HepG2 (cell line): ENCODE measurements around the gene MAML1. TPM values are rescaled to one million over a fixed set of nuclear protein-coding genes. Genes with fewer than 3 reads are reported as not detected.
A peak's percentile ranks its signal among the peaks of the same experiment; 100 is the strongest.

Experiments used
- ARNT2 ChIP-seq: sonication (generic); formaldehyde crosslinking; IDR thresholded peaks from 2 replicates; pipeline ENCODE4 v1.8.0; 2022; ENCODE audit warnings: mild to moderate bottlenecking, low read depth, missing genetic modification reagents, moderate library complexity
- CAMTA2 ChIP-seq: sonication (generic); formaldehyde crosslinking; IDR thresholded peaks from 2 replicates; pipeline ENCODE4 v1.4.0; 2020; ENCODE audit warnings: mild to moderate bottlenecking, missing genetic modification reagents, borderline replicate concordance
- CSRNP2 ChIP-seq: sonication (generic); formaldehyde crosslinking; conservative IDR thresholded peaks from 2 replicates; pipeline ENCODE4 v1.8.0; 2022; ENCODE audit warnings: low read depth, missing genetic modification reagents
- DZIP1 ChIP-seq: sonication (generic); formaldehyde crosslinking; IDR thresholded peaks from 2 replicates; pipeline ENCODE4 v1.5.0; 2020; ENCODE audit warnings: mild to moderate bottlenecking, missing genetic modification reagents
- E2F1 ChIP-seq: sonication (generic); formaldehyde crosslinking; IDR thresholded peaks from 2 replicates; pipeline ENCODE4 v1.5.0; 2020; ENCODE audit warnings: missing genetic modification reagents
- FOXA3 ChIP-seq: IDR thresholded peaks from 2 replicates; pipeline ENCODE4 v1.6.1; 2016; ENCODE audit warnings: missing genetic modification reagents, missing compliant biosample characterization
- KDM1A ChIP-seq: IDR thresholded peaks from 2 replicates; pipeline ENCODE4 v1.6.1; 2016; ENCODE audit warnings: missing compliant biosample characterization
- MBNL3 ChIP-seq: fragments of 250-450 bp; sonication (Bioruptor Pico); conservative IDR thresholded peaks from 2 replicates; pipeline ENCODE4 v1.8.0; 2022; ENCODE audit warnings: mild to moderate bottlenecking, inconsistent platforms
- RBFOX2 ChIP-seq: fragments of 200-400 bp; formaldehyde crosslinking; IDR thresholded peaks from 2 replicates; pipeline ENCODE4 v1.6.1; 2017; ENCODE audit warnings: low read depth, mild to moderate bottlenecking, low read length
- TFDP2 ChIP-seq: sonication (generic); formaldehyde crosslinking; IDR thresholded peaks from 2 replicates; pipeline ENCODE4 v1.4.0; 2020; ENCODE audit warnings: missing genetic modification reagents
- WIZ ChIP-seq: sonication (generic); formaldehyde crosslinking; IDR thresholded peaks from 2 replicates; pipeline ENCODE4 v1.5.1; 2020; ENCODE audit warnings: mild to moderate bottlenecking, missing genetic modification reagents
- XRCC5 ChIP-seq: fragments of 200-400 bp; formaldehyde crosslinking; optimal IDR thresholded peaks from 2 replicates; pipeline ENCODE3; 2017; ENCODE audit warnings: mild to moderate bottlenecking, low read length
- ZNF180 ChIP-seq: sonication (generic); formaldehyde crosslinking; IDR thresholded peaks from 2 replicates; pipeline ENCODE4 v1.4.0; 2020; ENCODE audit warnings: low read depth, missing genetic modification reagents, borderline replicate concordance
- ZNF530 ChIP-seq: sonication (generic); formaldehyde crosslinking; IDR thresholded peaks from 2 replicates; pipeline ENCODE4 v1.5.0; 2020; ENCODE audit warnings: low read depth, mild to moderate bottlenecking, missing genetic modification reagents
- ZNF546 ChIP-seq: sonication (generic); formaldehyde crosslinking; conservative IDR thresholded peaks from 2 replicates; pipeline ENCODE4 v1.8.1; 2023; ENCODE audit warnings: mild to moderate bottlenecking, missing genetic modification reagents
- ZNF772 ChIP-seq: sonication (generic); formaldehyde crosslinking; IDR thresholded peaks from 2 replicates; pipeline ENCODE4 v1.5.0; 2020; ENCODE audit warnings: mild to moderate bottlenecking, missing genetic modification reagents
- polyA plus RNA-seq, 8 experiments: library from polyadenylated mRNA; depleted of rRNA in 3 of 8; stranded (reverse) in 7 of 8; unstranded in 1 of 8; fragments of >200 nt; fragmentation: Illumina TruSeq in 4 of 8; extraction: Trizol in 4 of 8; gene quantifications; 2 replicates each; pipeline versions ENCODE4 v1.2.1 to v1.2.3, GENCODE V29; 2011 to 2016; ENCODE audit warnings: low read depth in 4 of 8, missing spikeins in 1 of 8, mixed read lengths in 1 of 8; ENCODE audit not compliant: insufficient read depth in 1 of 8
- total RNA-seq, 5 experiments: library from RNA; depleted of rRNA; stranded (reverse); fragments of >200 nt; fragmentation: Illumina TruSeq; extraction: Trizol; gene quantifications; 2 replicates each; pipeline ENCODE4 v1.2.3, GENCODE V29; 2016; ENCODE audit warnings: low read depth in 1 of 5
- TF ChIP-seq, protein P1 (sequence below): sonication (generic); formaldehyde crosslinking; IDR thresholded peaks from 2 replicates; pipeline ENCODE4 v1.5.0; 2020; ENCODE audit warnings: mild to moderate bottlenecking, missing genetic modification reagents
- TF ChIP-seq, protein P2 (sequence below): sonication (generic); formaldehyde crosslinking; IDR thresholded peaks from 2 replicates; pipeline ENCODE4 v1.4.0; 2020; ENCODE audit warnings: missing genetic modification reagents, borderline replicate concordance

Gene MAML1
- total and polyA plus RNA-seq, 2 of the 13 experiments (the other 11 are each of a cell fraction or from before 2014, with no cell fraction given), result 10.0 to 10.8 TPM

- TF ChIP-seq, protein P1, sequence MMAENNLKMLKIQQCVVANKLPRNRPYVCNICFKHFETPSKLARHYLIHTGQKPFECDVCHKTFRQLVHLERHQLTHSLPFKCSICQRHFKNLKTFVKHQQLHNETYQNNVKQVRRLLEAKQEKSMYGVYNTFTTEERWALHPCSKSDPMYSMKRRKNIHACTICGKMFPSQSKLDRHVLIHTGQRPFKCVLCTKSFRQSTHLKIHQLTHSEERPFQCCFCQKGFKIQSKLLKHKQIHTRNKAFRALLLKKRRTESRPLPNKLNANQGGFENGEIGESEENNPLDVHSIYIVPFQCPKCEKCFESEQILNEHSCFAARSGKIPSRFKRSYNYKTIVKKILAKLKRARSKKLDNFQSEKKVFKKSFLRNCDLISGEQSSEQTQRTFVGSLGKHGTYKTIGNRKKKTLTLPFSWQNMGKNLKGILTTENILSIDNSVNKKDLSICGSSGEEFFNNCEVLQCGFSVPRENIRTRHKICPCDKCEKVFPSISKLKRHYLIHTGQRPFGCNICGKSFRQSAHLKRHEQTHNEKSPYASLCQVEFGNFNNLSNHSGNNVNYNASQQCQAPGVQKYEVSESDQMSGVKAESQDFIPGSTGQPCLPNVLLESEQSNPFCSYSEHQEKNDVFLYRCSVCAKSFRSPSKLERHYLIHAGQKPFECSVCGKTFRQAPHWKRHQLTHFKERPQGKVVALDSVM, result peak; percentile 91
- TF ChIP-seq WIZ (CRISPR knock-in tag), result no peak
- TF ChIP-seq ZNF772 (CRISPR knock-in tag), result peak; percentile 61; the same call in 1 of the 2 replicates
- TF ChIP-seq CSRNP2 (CRISPR knock-in tag), result no peak
- peak; percentile 81 for TF ChIP-seq RBFOX2
- TF ChIP-seq ZNF530 (CRISPR knock-in tag), result no peak
- TF ChIP-seq DZIP1 (CRISPR knock-in tag), result no peak; the same call in 1 of the 2 replicates
- TF ChIP-seq ZNF546 (CRISPR knock-in tag), result no peak
- TF ChIP-seq MBNL3, result no peak
- TF ChIP-seq TFDP2 (CRISPR knock-in tag), result peak; percentile 93
- no peak for TF ChIP-seq CAMTA2 (CRISPR knock-in tag)
- TF ChIP-seq FOXA3 (CRISPR knock-in tag), result peak; percentile 96
- TF ChIP-seq XRCC5, result peak; percentile 47
- TF ChIP-seq E2F1 (CRISPR knock-in tag), result peak; percentile 73; the same call in 1 of the 2 replicates
- TF ChIP-seq KDM1A (CRISPR knock-in tag), result no peak
- TF ChIP-seq, protein P2, sequence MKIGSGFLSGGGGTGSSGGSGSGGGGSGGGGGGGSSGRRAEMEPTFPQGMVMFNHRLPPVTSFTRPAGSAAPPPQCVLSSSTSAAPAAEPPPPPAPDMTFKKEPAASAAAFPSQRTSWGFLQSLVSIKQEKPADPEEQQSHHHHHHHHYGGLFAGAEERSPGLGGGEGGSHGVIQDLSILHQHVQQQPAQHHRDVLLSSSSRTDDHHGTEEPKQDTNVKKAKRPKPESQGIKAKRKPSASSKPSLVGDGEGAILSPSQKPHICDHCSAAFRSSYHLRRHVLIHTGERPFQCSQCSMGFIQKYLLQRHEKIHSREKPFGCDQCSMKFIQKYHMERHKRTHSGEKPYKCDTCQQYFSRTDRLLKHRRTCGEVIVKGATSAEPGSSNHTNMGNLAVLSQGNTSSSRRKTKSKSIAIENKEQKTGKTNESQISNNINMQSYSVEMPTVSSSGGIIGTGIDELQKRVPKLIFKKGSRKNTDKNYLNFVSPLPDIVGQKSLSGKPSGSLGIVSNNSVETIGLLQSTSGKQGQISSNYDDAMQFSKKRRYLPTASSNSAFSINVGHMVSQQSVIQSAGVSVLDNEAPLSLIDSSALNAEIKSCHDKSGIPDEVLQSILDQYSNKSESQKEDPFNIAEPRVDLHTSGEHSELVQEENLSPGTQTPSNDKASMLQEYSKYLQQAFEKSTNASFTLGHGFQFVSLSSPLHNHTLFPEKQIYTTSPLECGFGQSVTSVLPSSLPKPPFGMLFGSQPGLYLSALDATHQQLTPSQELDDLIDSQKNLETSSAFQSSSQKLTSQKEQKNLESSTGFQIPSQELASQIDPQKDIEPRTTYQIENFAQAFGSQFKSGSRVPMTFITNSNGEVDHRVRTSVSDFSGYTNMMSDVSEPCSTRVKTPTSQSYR (CRISPR knock-in tag), result peak; percentile 97
- peak; percentile 26; the same call in 1 of the 2 replicates for TF ChIP-seq ARNT2 (CRISPR knock-in tag)
- TF ChIP-seq ZNF180 (CRISPR knock-in tag), result no peak
These were observed 86.2 kb downstream of the MAML1 start (continued) for GRCh38 chr5:179818746-179819295.
